ENCODE results near the gene PGRMC1.

DNA sequence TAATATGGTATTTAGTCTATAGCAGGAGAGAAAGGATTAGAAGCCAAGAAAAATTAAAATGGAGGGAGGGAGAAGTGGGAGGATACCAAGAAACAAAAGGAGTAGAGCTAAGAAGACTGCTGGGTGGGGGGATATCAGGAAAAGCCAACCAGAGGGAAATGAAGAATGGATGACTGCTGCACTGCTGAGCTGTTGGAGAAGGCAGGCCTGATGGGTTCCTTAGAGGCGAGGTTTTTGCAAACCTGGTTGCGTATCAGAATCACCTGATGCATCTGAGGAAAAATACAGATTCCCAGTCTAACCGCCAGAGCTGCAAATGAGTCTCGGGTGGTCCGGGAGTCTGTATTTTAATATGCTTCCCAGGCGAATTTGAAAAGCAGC lies 1.5 kb downstream of the PGRMC1 start:
- TF ChIP-seq, protein P1, sequence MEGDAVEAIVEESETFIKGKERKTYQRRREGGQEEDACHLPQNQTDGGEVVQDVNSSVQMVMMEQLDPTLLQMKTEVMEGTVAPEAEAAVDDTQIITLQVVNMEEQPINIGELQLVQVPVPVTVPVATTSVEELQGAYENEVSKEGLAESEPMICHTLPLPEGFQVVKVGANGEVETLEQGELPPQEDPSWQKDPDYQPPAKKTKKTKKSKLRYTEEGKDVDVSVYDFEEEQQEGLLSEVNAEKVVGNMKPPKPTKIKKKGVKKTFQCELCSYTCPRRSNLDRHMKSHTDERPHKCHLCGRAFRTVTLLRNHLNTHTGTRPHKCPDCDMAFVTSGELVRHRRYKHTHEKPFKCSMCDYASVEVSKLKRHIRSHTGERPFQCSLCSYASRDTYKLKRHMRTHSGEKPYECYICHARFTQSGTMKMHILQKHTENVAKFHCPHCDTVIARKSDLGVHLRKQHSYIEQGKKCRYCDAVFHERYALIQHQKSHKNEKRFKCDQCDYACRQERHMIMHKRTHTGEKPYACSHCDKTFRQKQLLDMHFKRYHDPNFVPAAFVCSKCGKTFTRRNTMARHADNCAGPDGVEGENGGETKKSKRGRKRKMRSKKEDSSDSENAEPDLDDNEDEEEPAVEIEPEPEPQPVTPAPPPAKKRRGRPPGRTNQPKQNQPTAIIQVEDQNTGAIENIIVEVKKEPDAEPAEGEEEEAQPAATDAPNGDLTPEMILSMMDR (IDR thresholded peaks at IDR 0.05) = no peak
- no peak for TF ChIP-seq EZH2 (IDR thresholded peaks at IDR 0.05; ENCODE audit: borderline replicate concordance, insufficient read depth, low read depth, low read length, poor library complexity, severe bottlenecking)
